H9 (cell line): Measurements from ENCODE around the gene PRG2. TPM values are rescaled to one million over a fixed set of nuclear protein-coding genes. Genes with fewer than 3 reads are reported as not detected.

Experiments used
- DNase-seq: peaks from one replicate; pipeline ENCODE4 v3.0.0-alpha.2; 2017
- H2AFZ ChIP-seq: one replicate; pipeline ENCODE4 v1.6.1; 2013; ENCODE audit warnings: mild to moderate bottlenecking, low read length, control low read depth, moderate library complexity
- H2AK5ac ChIP-seq: 2 replicates; pipeline ENCODE4 v1.6.1; 2013; ENCODE audit warnings: low read length, control low read depth, mixed read lengths; ENCODE audit not compliant: insufficient read length
- H2BK120ac ChIP-seq: one replicate; pipeline ENCODE4 v1.6.1; 2013; ENCODE audit warnings: low read depth, mild to moderate bottlenecking, low read length, control low read depth, inconsistent platforms; ENCODE audit not compliant: poor library complexity, severe bottlenecking
- H2BK12ac ChIP-seq: 2 replicates; pipeline ENCODE4 v1.6.1; 2013; ENCODE audit warnings: low read length, control low read depth, mixed read lengths, low read depth; ENCODE audit not compliant: insufficient read length
- H2BK15ac ChIP-seq: 2 replicates; pipeline ENCODE4 v1.6.1; 2013; ENCODE audit warnings: low read depth, low read length, control low read depth
- H2BK20ac ChIP-seq: one replicate; pipeline ENCODE4 v1.6.1; 2013; ENCODE audit warnings: low read depth, mild to moderate bottlenecking, low read length, control low read depth, inconsistent platforms; ENCODE audit not compliant: poor library complexity, severe bottlenecking
- H2BK5ac ChIP-seq: 2 replicates; pipeline ENCODE4 v1.6.1; 2013; ENCODE audit warnings: low read length, control low read depth, mixed read lengths; ENCODE audit not compliant: insufficient read length
- H3K14ac ChIP-seq: 2 replicates; pipeline ENCODE4 v1.6.1; 2013; ENCODE audit warnings: low read length, control low read depth; ENCODE audit not compliant: insufficient read depth
- H3K18ac ChIP-seq: 2 replicates; pipeline ENCODE4 v1.6.1; 2013; ENCODE audit warnings: low read depth, mild to moderate bottlenecking, mixed read lengths, low read length, control low read depth; ENCODE audit not compliant: insufficient read length
- H3K23ac ChIP-seq: 2 replicates; pipeline ENCODE4 v1.6.1; 2013; ENCODE audit warnings: low read length, control low read depth, mixed read lengths, low read depth; ENCODE audit not compliant: insufficient read length
- H3K23me2 ChIP-seq: 2 replicates; pipeline ENCODE4 v1.6.1; 2013; ENCODE audit warnings: low read depth, mild to moderate bottlenecking, mixed read lengths, low read length, control low read depth; ENCODE audit not compliant: insufficient read length, poor library complexity, severe bottlenecking
- H3K27ac ChIP-seq: 2 replicates; pipeline ENCODE4 v1.5.1; 2013; ENCODE audit warnings: low read length, control low read depth, mixed read lengths, low read depth; ENCODE audit not compliant: insufficient read length
- H3K27me3 ChIP-seq: 2 replicates; pipeline ENCODE4 v1.6.1; 2013; ENCODE audit warnings: low read length, control low read depth, inconsistent platforms; ENCODE audit not compliant: insufficient read depth
- H3K4ac ChIP-seq: 2 replicates; pipeline ENCODE4 v1.6.1; 2013; ENCODE audit warnings: low read depth, mild to moderate bottlenecking, control low read depth, inconsistent platforms, low read length, moderate library complexity
- H3K4me1 ChIP-seq: 2 replicates; pipeline ENCODE4 v1.6.1; 2013; ENCODE audit warnings: low read length, control low read depth, inconsistent platforms; ENCODE audit not compliant: insufficient read depth
- H3K4me2 ChIP-seq: 2 replicates; pipeline ENCODE4 v1.6.1; 2013; ENCODE audit warnings: low read length, control low read depth, mixed read lengths; ENCODE audit not compliant: insufficient read length, insufficient read depth
- H3K56ac ChIP-seq: 2 replicates; pipeline ENCODE4 v1.6.1; 2013; ENCODE audit warnings: low read depth, mild to moderate bottlenecking, mixed read lengths, low read length, control low read depth; ENCODE audit not compliant: insufficient read length
- H3K79me1 ChIP-seq: 2 replicates; pipeline ENCODE4 v1.6.1; 2013; ENCODE audit warnings: low read depth, mild to moderate bottlenecking, moderate library complexity, low read length, control low read depth, inconsistent platforms; ENCODE audit not compliant: insufficient read depth, poor library complexity, severe bottlenecking
- H3K79me2 ChIP-seq: 2 replicates; pipeline ENCODE4 v1.6.1; 2013; ENCODE audit warnings: low read length, control low read depth, inconsistent platforms; ENCODE audit not compliant: insufficient read depth
- H3K9ac ChIP-seq: 2 replicates; pipeline ENCODE4 v1.6.1; 2013; ENCODE audit warnings: low read length, control low read depth, mixed read lengths; ENCODE audit not compliant: insufficient read length; ENCODE audit errors: extremely low read depth
- H3K9me3 ChIP-seq: one replicate; pipeline ENCODE4 v1.6.1; 2013; ENCODE audit warnings: low read depth, low read length, inconsistent platforms; ENCODE audit not compliant: control insufficient read depth
- H3T11ph ChIP-seq: one replicate; pipeline ENCODE4 v1.6.1; 2013; ENCODE audit warnings: mild to moderate bottlenecking, low read length, control low read depth, inconsistent platforms
- H4K20me1 ChIP-seq: one replicate; pipeline ENCODE4 v1.6.1; 2013; ENCODE audit not compliant: control insufficient read depth, insufficient read length, insufficient read depth
- H4K5ac ChIP-seq: 2 replicates; pipeline ENCODE4 v1.6.1; 2013; ENCODE audit warnings: low read depth, mild to moderate bottlenecking, mixed read lengths, low read length, control low read depth; ENCODE audit not compliant: insufficient read length
- H4K8ac ChIP-seq: replicated peaks from 2 replicates; pipeline ENCODE4 v1.6.1; 2013; ENCODE audit warnings: low read length, control low read depth, mixed read lengths, low read depth; ENCODE audit not compliant: insufficient read length
- H4K91ac ChIP-seq: 2 replicates; pipeline ENCODE4 v1.6.1; 2013; ENCODE audit warnings: low read depth, mild to moderate bottlenecking, moderate library complexity, mixed read lengths, low read length, control low read depth; ENCODE audit not compliant: insufficient read length
- H3K27ac Mint-ChIP-seq, 3 experiments: 2 replicates in 2 of 3; 3 replicates in 1 of 3; pipeline ENCODE4 v1.8.0; 2020 to 2021; ENCODE audit warnings: mixed read lengths in 3 of 3, mild to moderate bottlenecking in 1 of 3, moderate library complexity in 1 of 3
- H3K27me3 Mint-ChIP-seq: 2 replicates; pipeline ENCODE4 v1.8.0; 2021; ENCODE audit warnings: low read depth, mild to moderate bottlenecking, moderate library complexity, mixed read lengths
- H3K36me3 Mint-ChIP-seq, 3 experiments: 2 replicates in 2 of 3; 3 replicates in 1 of 3; pipeline ENCODE4 v1.8.0; 2020 to 2021; ENCODE audit warnings: low read depth in 3 of 3, mixed read lengths in 3 of 3; ENCODE audit not compliant: insufficient read depth in 1 of 3
- H3K4me1 Mint-ChIP-seq, 2 experiments: 2 replicates each; pipeline ENCODE4 v1.8.0; 2020; ENCODE audit warnings: mixed read lengths in 2 of 2
- H3K4me3 Mint-ChIP-seq, 2 experiments: 2 replicates in 1 of 2; 3 replicates in 1 of 2; pipeline ENCODE4 v1.8.0; 2020 to 2021; ENCODE audit warnings: mild to moderate bottlenecking in 2 of 2, mixed read lengths in 2 of 2, moderate library complexity in 1 of 2
- H3K9me3 Mint-ChIP-seq, 2 experiments: 2 replicates in 1 of 2; 3 replicates in 1 of 2; pipeline ENCODE4 v1.8.0; 2020; ENCODE audit warnings: mild to moderate bottlenecking in 2 of 2, mixed read lengths in 2 of 2, moderate library complexity in 1 of 2
- WGBS: extraction: QIAGEN DNeasy Blood & Tissue Kit; methylation state at CpG from one replicate; pipeline ENCODE4 v1.1.7; 2013; ENCODE audit warnings: missing lambda C conversion rate, low lambda C conversion rate, mixed read lengths; ENCODE audit not compliant: insufficient read length; ENCODE audit errors: extremely low coverage; 5-methylcytosine and 5-hydroxymethylcytosine counted together
- total RNA-seq: library from RNA; stranded (reverse); gene quantifications from 2 replicates; pipeline ENCODE4 v1.2.1, GENCODE V29; 2021
- TF ChIP-seq, protein P1 (sequence below): fragments of 200-600 bp; sonication (generic); conservative IDR thresholded peaks from 3 replicates; pipeline ENCODE4 v1.8.0; 2021; ENCODE audit warnings: antibody characterized with exemption, mild to moderate bottlenecking

PRG2 gene
- total RNA-seq, 1 experiment from 2014 or later, result not detected

- peaks cover 5% of the 10 kb centered on the region for H3K23me2 ChIP-seq
- H3K79me1 ChIP-seq, result no peaks in the 10 kb centered on the region
- H2AFZ ChIP-seq, result no peak overlapping the region
- H3K14ac ChIP-seq, result no peak overlapping the region
- H3K27ac ChIP-seq, result no peak overlapping the region
- H3K23ac ChIP-seq, result no peak overlapping the region
- H3K4me1 Mint-ChIP-seq, result peaks cover 25 to 43% of the 10 kb centered on the region in 2 experiments
- no peak overlapping the region for H3K4ac ChIP-seq
- no peak overlapping the region for H2BK120ac ChIP-seq
- H2BK12ac ChIP-seq, result no peak overlapping the region
- H3K4me1 ChIP-seq, result no peaks in the 10 kb centered on the region
- no peaks in the 10 kb centered on the region for H4K20me1 ChIP-seq
- no peak overlapping the region for H2BK5ac ChIP-seq
- no peaks in the 10 kb centered on the region for H3K79me2 ChIP-seq
- no peak for DNase-seq
- H3K9me3 ChIP-seq, result no peaks in the 10 kb centered on the region
- no peaks in the 10 kb centered on the region for H3K27me3 ChIP-seq
- peaks cover 3 to 8% of the 10 kb centered on the region in 2 experiments; a peak in 4 of 5 replicates for H3K9me3 Mint-ChIP-seq
- no peak overlapping the region for H3T11ph ChIP-seq
- H3K56ac ChIP-seq, result no peak overlapping the region
- H3K36me3 Mint-ChIP-seq, result peaks cover 0 to 5% (median 0%) of the 10 kb centered on the region in 3 experiments; a peak in 2 of 7 replicates
- WGBS, result no CpG with 5 or more reads among the region's 7 CpGs
- no peak overlapping the region for H2AK5ac ChIP-seq
- no peak overlapping the region for H3K9ac ChIP-seq
- no peak overlapping the region for H4K91ac ChIP-seq
- H4K5ac ChIP-seq, result no peak overlapping the region
- H3K4me2 ChIP-seq, result no peak overlapping the region
- no peak overlapping the region for H2BK20ac ChIP-seq
- H2BK15ac ChIP-seq, result no peak overlapping the region
- no peak overlapping the region for H4K8ac ChIP-seq
- H3K27ac Mint-ChIP-seq, result no peak overlapping the region
- H3K18ac ChIP-seq, result no peak overlapping the region
- H3K27me3 Mint-ChIP-seq, result peaks cover 34% of the 10 kb centered on the region
- no peak overlapping the region for H3K4me3 Mint-ChIP-seq
- TF ChIP-seq, protein P1, sequence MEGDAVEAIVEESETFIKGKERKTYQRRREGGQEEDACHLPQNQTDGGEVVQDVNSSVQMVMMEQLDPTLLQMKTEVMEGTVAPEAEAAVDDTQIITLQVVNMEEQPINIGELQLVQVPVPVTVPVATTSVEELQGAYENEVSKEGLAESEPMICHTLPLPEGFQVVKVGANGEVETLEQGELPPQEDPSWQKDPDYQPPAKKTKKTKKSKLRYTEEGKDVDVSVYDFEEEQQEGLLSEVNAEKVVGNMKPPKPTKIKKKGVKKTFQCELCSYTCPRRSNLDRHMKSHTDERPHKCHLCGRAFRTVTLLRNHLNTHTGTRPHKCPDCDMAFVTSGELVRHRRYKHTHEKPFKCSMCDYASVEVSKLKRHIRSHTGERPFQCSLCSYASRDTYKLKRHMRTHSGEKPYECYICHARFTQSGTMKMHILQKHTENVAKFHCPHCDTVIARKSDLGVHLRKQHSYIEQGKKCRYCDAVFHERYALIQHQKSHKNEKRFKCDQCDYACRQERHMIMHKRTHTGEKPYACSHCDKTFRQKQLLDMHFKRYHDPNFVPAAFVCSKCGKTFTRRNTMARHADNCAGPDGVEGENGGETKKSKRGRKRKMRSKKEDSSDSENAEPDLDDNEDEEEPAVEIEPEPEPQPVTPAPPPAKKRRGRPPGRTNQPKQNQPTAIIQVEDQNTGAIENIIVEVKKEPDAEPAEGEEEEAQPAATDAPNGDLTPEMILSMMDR, result no peak
Measured at GRCh38 chr11:57348052-57348451, 42.4 kb downstream of the PRG2 start.
